Colonic mucosa (tissue), 4 donors: ENCODE measurements around the gene UBE2D3. TPM values are rescaled to one million over a fixed set of nuclear protein-coding genes. Genes with fewer than 3 reads are reported as not detected.

ENCODE experiments used
- DNase-seq: peaks from one replicate; pipeline ENCODE4 v3.0.0-alpha.2; 2020
- H3K27ac ChIP-seq: fragments of 200-600 bp; one replicate; pipeline ENCODE4 v1.8.0; 2021
- H3K27me3 ChIP-seq: fragments of 200-600 bp; one replicate; pipeline ENCODE4 v1.8.0; 2021
- H3K36me3 ChIP-seq: fragments of 200-600 bp; one replicate; pipeline ENCODE4 v1.8.0; 2021
- H3K4me1 ChIP-seq: fragments of 200-600 bp; one replicate; pipeline ENCODE4 v1.8.0; 2021; ENCODE audit warnings: mild to moderate bottlenecking
- H3K4me3 ChIP-seq: fragments of 200-600 bp; one replicate; pipeline ENCODE4 v1.8.0; 2021
- H3K9ac ChIP-seq, 2 donors: one replicate each; pipeline ENCODE4 v1.7.0; 2013; ENCODE audit warnings: control low read depth in 2 of 2, low read depth in 2 of 2, low read length in 2 of 2
- H3K9me3 ChIP-seq: fragments of 200-600 bp; one replicate; pipeline ENCODE4 v1.8.0; 2021
- intact Hi-C: fragments of 100-400 bp; cut with DNase I; formaldehyde crosslinking; loops from one replicate; pipeline ENCODE4 v1.14.1; 2022
- total RNA-seq, 2 donors: library from RNA; stranded (reverse); fragmentation: NEBNext Ultra II Directional in 1 of 2; extraction: Animal tissue kit (Norgen Biotek cat#: 25700) in 1 of 2; gene quantifications; one replicate each; pipeline ENCODE4 v1.2.1, GENCODE V29; 2021
- TF ChIP-seq, protein P1 (sequence below): fragments of 200-600 bp; IDR thresholded peaks from one replicate; pipeline ENCODE4 v1.8.0; 2022; ENCODE audit warnings: antibody characterized with exemption, mild to moderate bottlenecking
- donor health status: healthy.
- donor health status: DM: no; HTN: no; CAD: no.
- donor health status: DM: no; HTN: no; CAD: no.

The UBE2D3 gene
- total RNA-seq, 2 donors from 2014 or later, result 290 to 346 TPM

DNA sequence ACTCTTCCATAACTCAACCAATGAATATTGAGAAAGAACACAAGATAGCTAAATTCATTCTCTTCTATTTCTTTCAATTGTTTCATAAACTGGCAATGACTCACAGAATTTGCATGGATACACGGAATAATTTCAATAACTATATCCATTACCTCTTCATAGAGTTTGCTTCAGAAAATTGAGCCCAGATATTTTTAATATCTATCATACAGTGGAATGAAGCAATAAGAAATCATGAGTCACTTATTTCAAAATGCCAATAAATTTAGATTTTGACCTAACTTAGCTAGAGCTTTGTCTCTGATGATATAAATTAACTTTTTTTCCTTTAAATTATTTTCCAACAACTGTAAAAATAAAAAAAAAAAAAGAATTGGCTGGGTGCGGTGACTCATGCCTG lies 44.3 kb downstream of the UBE2D3 start:
- no peaks in the 10 kb centered on the region for H3K4me1 ChIP-seq
- TF ChIP-seq, protein P1, sequence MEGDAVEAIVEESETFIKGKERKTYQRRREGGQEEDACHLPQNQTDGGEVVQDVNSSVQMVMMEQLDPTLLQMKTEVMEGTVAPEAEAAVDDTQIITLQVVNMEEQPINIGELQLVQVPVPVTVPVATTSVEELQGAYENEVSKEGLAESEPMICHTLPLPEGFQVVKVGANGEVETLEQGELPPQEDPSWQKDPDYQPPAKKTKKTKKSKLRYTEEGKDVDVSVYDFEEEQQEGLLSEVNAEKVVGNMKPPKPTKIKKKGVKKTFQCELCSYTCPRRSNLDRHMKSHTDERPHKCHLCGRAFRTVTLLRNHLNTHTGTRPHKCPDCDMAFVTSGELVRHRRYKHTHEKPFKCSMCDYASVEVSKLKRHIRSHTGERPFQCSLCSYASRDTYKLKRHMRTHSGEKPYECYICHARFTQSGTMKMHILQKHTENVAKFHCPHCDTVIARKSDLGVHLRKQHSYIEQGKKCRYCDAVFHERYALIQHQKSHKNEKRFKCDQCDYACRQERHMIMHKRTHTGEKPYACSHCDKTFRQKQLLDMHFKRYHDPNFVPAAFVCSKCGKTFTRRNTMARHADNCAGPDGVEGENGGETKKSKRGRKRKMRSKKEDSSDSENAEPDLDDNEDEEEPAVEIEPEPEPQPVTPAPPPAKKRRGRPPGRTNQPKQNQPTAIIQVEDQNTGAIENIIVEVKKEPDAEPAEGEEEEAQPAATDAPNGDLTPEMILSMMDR, result no peak
- H3K27me3 ChIP-seq, result no peaks in the 10 kb centered on the region
- DNase-seq, result no peak
- no peak overlapping the region for H3K9ac ChIP-seq
- H3K4me3 ChIP-seq, result no peak overlapping the region
- intact Hi-C loops, result no loop called here
- H3K27ac ChIP-seq, result no peak overlapping the region
- H3K9me3 ChIP-seq, result no peaks in the 10 kb centered on the region
- H3K36me3 ChIP-seq, result no peaks in the 10 kb centered on the region

DNA sequence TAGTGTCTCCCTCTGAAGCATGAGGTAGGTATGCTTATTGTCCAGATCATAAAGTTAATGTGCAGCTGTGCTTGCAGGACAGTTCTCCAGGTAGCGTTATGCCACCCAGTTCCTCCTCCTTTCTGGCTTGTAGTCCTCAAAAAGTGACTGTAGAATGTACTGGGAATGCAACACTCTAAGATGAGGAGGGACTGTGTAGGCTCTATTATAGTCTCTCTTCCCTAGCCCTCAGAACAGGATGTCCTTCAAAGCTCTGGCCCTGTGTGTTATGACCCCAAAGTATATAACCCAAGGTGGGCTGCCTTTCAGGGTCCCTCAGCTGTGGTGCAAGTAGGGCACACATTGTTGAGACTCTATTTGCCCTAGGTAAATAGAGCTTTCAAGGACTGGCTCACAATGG lies 45.8 kb downstream of the UBE2D3 start:
- TF ChIP-seq, protein P1, result no peak
- DNase-seq, result no peak
- intact Hi-C loops, result no loop called here
- Histone ChIP-seq H3K27me3 (no peaks in the 10 kb centered on the region), H3K27ac (no peak overlapping the region), H3K4me3 (no peak overlapping the region), H3K9ac (no peak overlapping the region), H3K4me1 (no peaks in the 10 kb centered on the region), H3K9me3 (no peaks in the 10 kb centered on the region), H3K36me3 (no peaks in the 10 kb centered on the region)

DNA sequence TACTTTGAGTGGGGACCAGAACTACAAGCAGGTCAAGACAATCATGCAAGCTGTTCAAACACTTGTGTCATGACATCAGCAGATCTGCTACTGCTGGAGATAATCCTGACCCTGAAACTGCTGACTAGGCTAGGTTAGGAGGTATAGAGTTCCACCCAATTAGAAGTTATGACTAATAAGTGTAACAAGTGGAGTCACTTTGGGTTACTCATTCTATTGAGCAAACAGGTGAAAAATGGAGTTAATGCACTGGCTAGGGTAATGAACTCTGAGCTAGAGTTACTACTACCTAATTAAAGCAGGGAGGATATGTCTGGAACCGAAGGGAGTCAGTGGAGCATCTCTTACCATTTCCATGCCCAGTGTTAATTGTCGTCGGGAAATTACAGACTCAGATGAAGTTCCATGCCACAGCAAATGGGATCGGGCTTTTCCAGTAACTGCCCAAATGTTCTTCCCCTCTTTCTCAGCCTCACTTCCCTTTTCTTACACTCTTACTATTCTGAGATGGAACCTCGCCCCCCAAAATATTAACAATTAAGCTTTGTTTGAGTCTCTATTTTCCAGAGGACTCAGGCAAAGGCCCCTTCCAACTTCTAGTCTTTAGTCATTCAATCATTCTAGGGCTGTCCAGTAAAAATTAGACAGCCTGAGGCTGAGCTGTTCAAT lies 46.7 kb downstream of the UBE2D3 start:
- intact Hi-C loops, result no loop called here
- Histone ChIP-seq H3K27ac (no peak overlapping the region), H3K4me1 (no peaks in the 10 kb centered on the region), H3K27me3 (no peaks in the 10 kb centered on the region), H3K9me3 (no peaks in the 10 kb centered on the region), H3K4me3 (no peak overlapping the region), H3K36me3 (no peaks in the 10 kb centered on the region), H3K9ac (no peak overlapping the region)
- DNase-seq, result no peak
- TF ChIP-seq, protein P1, result no peak

DNA sequence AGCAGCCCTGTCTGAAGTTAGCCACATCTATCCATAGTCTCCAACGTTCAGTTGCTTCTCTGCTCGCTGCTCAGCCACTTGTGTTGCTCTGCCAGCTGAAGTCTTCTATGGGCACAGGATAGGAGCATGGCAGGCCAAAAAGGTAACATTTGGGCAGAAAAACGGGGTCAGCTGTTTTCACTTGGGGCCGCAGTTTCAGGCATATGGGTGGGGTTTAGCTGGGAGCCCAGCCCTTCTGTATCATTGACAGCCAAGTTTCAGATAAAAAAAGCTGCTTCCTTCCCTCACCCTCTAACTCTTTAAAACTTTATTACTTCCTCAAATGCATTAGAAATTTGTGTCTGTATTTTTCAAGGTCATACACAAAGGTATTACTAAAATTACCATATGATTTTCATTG lies 48.1 kb downstream of the UBE2D3 start:
- no peak for DNase-seq
- no peaks in the 10 kb centered on the region for H3K27me3 ChIP-seq
- no peak overlapping the region for H3K4me3 ChIP-seq
- H3K9me3 ChIP-seq, result no peaks in the 10 kb centered on the region
- no peaks in the 10 kb centered on the region for H3K4me1 ChIP-seq
- intact Hi-C loops, result no loop called here
- H3K36me3 ChIP-seq, result no peaks in the 10 kb centered on the region
- TF ChIP-seq, protein P1, result no peak
- no peak overlapping the region for H3K27ac ChIP-seq
- no peak overlapping the region for H3K9ac ChIP-seq

DNA sequence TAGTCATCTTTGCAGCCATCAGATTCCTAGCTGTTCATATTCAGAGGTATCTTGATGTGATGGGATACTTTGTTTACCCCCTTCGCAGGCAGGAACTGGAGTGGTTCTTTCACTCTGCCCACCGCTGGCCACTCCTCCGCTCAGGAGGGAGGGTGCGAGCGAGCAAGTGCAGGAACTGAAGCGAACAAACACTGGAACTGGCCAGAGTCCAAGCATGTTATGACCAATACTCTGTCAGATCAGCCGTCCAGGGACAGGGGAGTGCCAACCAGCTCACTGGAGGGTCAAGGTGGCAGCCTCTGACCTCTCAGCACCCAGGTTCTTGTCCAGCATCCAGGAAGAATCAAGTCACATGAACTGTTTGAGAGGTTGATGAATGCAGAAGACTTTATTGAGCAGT lies 48.6 kb downstream of the UBE2D3 start:
- intact Hi-C loops, result no loop called here
- TF ChIP-seq, protein P1, result no peak
- Histone ChIP-seq H3K27me3 (no peaks in the 10 kb centered on the region), H3K36me3 (no peaks in the 10 kb centered on the region), H3K4me3 (no peak overlapping the region), H3K27ac (no peak overlapping the region), H3K4me1 (no peaks in the 10 kb centered on the region), H3K9me3 (no peaks in the 10 kb centered on the region), H3K9ac (no peak overlapping the region)
- DNase-seq, result peak; percentile 75
